HepG2 (cell line): ENCODE results near the gene ATP2A2. TPM values are rescaled to one million over a fixed set of nuclear protein-coding genes. Genes with fewer than 3 reads are reported as not detected.

Source experiments
- CREM ChIP-seq, 2 experiments: sonication (generic) in 1 of 2; formaldehyde crosslinking in 1 of 2; IDR thresholded peaks; 2 replicates each; pipeline versions ENCODE4 v1.4.0 to v1.6.1; 2016 to 2020; ENCODE audit warnings: antibody characterized with exemption in 1 of 2, mild to moderate bottlenecking in 1 of 2, missing genetic modification reagents in 1 of 2
- CTCF ChIP-seq: sonication (generic); formaldehyde crosslinking; IDR thresholded peaks from 2 replicates; pipeline ENCODE4 v1.5.0; 2020; ENCODE audit warnings: mild to moderate bottlenecking, missing genetic modification reagents, moderate library complexity
- DZIP1 ChIP-seq: sonication (generic); formaldehyde crosslinking; IDR thresholded peaks from 2 replicates; pipeline ENCODE4 v1.5.0; 2020; ENCODE audit warnings: mild to moderate bottlenecking, missing genetic modification reagents
- MED13 ChIP-seq: sonication (generic); formaldehyde crosslinking; IDR thresholded peaks from 2 replicates; pipeline ENCODE4 v1.5.0; 2020; ENCODE audit warnings: missing genetic modification reagents
- NR0B2 ChIP-seq: sonication (generic); formaldehyde crosslinking; IDR thresholded peaks from 2 replicates; pipeline ENCODE4 v1.4.0; 2020; ENCODE audit warnings: mild to moderate bottlenecking, missing genetic modification reagents
- PAXIP1 ChIP-seq: sonication (generic); formaldehyde crosslinking; conservative IDR thresholded peaks from 2 replicates; pipeline ENCODE4 v1.4.0; 2020; ENCODE audit warnings: mild to moderate bottlenecking, missing genetic modification reagents, moderate library complexity
- RBFOX2 ChIP-seq: fragments of 200-400 bp; formaldehyde crosslinking; IDR thresholded peaks from 2 replicates; pipeline ENCODE4 v1.6.1; 2017; ENCODE audit warnings: low read depth, mild to moderate bottlenecking, low read length
- SRSF9 ChIP-seq: fragments of 200-400 bp; formaldehyde crosslinking; IDR thresholded peaks from 2 replicates; pipeline ENCODE4 v1.6.1; 2018; ENCODE audit warnings: borderline replicate concordance, mild to moderate bottlenecking, low read depth, low read length; ENCODE audit not compliant: insufficient read depth, poor library complexity, severe bottlenecking
- ZFP36L1 ChIP-seq: sonication (generic); formaldehyde crosslinking; IDR thresholded peaks from 2 replicates; pipeline ENCODE4 v1.8.0; 2022; ENCODE audit warnings: mild to moderate bottlenecking, missing genetic modification reagents, moderate library complexity
- ZFP91 ChIP-seq: sonication (generic); formaldehyde crosslinking; IDR thresholded peaks from 2 replicates; pipeline ENCODE4 v1.9.0; 2022; ENCODE audit warnings: missing genetic modification reagents, mild to moderate bottlenecking, borderline replicate concordance
- ZNF235 ChIP-seq: sonication (generic); formaldehyde crosslinking; IDR thresholded peaks from 2 replicates; pipeline ENCODE4 v1.8.1; 2023; ENCODE audit warnings: mild to moderate bottlenecking, missing genetic modification reagents, borderline replicate concordance
- ZNF329 ChIP-seq: sonication (generic); formaldehyde crosslinking; IDR thresholded peaks from 2 replicates; pipeline ENCODE4 v1.9.0; 2021; ENCODE audit warnings: low read depth, mild to moderate bottlenecking, missing genetic modification reagents
- ZNF337 ChIP-seq: sonication (generic); formaldehyde crosslinking; IDR thresholded peaks from 2 replicates; pipeline ENCODE4 v1.5.1; 2020; ENCODE audit warnings: missing genetic modification reagents, low read depth, mild to moderate bottlenecking, borderline replicate concordance
- ZNF543 ChIP-seq: sonication (generic); formaldehyde crosslinking; IDR thresholded peaks from 2 replicates; pipeline ENCODE4 v1.4.0; 2020; ENCODE audit warnings: mild to moderate bottlenecking, missing genetic modification reagents
- ZNF720 ChIP-seq: sonication (generic); formaldehyde crosslinking; IDR thresholded peaks from 2 replicates; pipeline ENCODE4 v1.4.0; 2020; ENCODE audit warnings: missing genetic modification reagents
- ZNF773 ChIP-seq: sonication (generic); formaldehyde crosslinking; IDR thresholded peaks from 2 replicates; pipeline ENCODE4 v1.4.0; 2020; ENCODE audit warnings: missing genetic modification reagents, borderline replicate concordance
- polyA plus RNA-seq, 8 experiments: library from polyadenylated mRNA; depleted of rRNA in 3 of 8; stranded (reverse) in 7 of 8; unstranded in 1 of 8; fragments of >200 nt; fragmentation: Illumina TruSeq in 4 of 8; extraction: Trizol in 4 of 8; gene quantifications; 2 replicates each; pipeline versions ENCODE4 v1.2.1 to v1.2.3, GENCODE V29; 2011 to 2016; ENCODE audit warnings: low read depth in 4 of 8, missing spikeins in 1 of 8, mixed read lengths in 1 of 8; ENCODE audit not compliant: insufficient read depth in 1 of 8
- total RNA-seq, 5 experiments: library from RNA; depleted of rRNA; stranded (reverse); fragments of >200 nt; fragmentation: Illumina TruSeq; extraction: Trizol; gene quantifications; 2 replicates each; pipeline ENCODE4 v1.2.3, GENCODE V29; 2016; ENCODE audit warnings: low read depth in 1 of 5

ATP2A2 gene
- total and polyA plus RNA-seq, 2 of the 13 experiments (the other 11 are each of a cell fraction or from before 2014, with no cell fraction given): 35.4 to 85.5 TPM

- TF ChIP-seq ZNF773 (CRISPR knock-in tag) (0 out of 2 replicates have a peak, but pooled peaks have one; percentile 34), ZNF543 (peak; percentile 23; the same call in 1 of the 2 replicates), DZIP1 (no peak), ZNF720 (CRISPR knock-in tag) (no peak), NR0B2 (0 out of 2 replicates have a peak, but pooled peaks have one; percentile 48), PAXIP1 (CRISPR knock-in tag) (no peak), SRSF9 (no peak), CTCF (CRISPR knock-in tag) (0 out of 2 replicates have a peak, but pooled peaks have one; percentile 7), ZNF329 (CRISPR knock-in tag) (peak; percentile 68), ZFP36L1 (peak; percentile 79; the same call in 1 of the 2 replicates), MED13 (CRISPR knock-in tag) (peak; percentile 24; the same call in 1 of the 2 replicates), CREM (IDR thresholded peaks at IDR 0.05) (no peak), CREM (CRISPR knock-in tag; IDR thresholded peaks at IDR 0.05) (no peak), ZNF235 (CRISPR knock-in tag) (no peak; the same call in 1 of the 2 replicates), ZFP91 (CRISPR knock-in tag) (peak; percentile 28; the same call in 1 of the 2 replicates), RBFOX2 (peak; percentile 89), ZNF337 (no peak)
Measured at GRCh38 chr12:110280779-110281548, at the start of gene ATP2A2 (continued).
